ENCODE data around the gene SLC39A5. TPM values are rescaled to one million over a fixed set of nuclear protein-coding genes. Genes with fewer than 3 reads are reported as not detected.
A peak's percentile ranks its signal among the peaks of the same experiment; 100 is the strongest.

The SLC39A5 gene
- total RNA-seq, 4 donors from 2014 or later: 1.5 TPM; not detected in 3

- TF ChIP-seq CTCF (IDR thresholded peaks at IDR 0.05): no peak
- TF ChIP-seq POLR2A (IDR thresholded peaks at IDR 0.05): no peak
- no peak for TF ChIP-seq EP300 (IDR thresholded peaks at IDR 0.05)
- 82 to 84% methylated on average over 13 of the region's 13 CpGs for WGBS, 2 donors
- Histone ChIP-seq H3K27ac (peak overlapping the region in 2 of 4 donors; percentile 22 to 49), H3K27me3 (no peaks in the 10 kb centered on the region), H3K4me3 (no peak overlapping the region), H3K4me1 (peaks cover 0 to 7% (median 0%) of the 10 kb centered on the region in 4 donors), H3K36me3 (peaks cover 7 to 99% (median 55%) of the 10 kb centered on the region in 3 donors), H3K9me3 (no peaks in the 10 kb centered on the region)
- DNase-seq (ENCODE audit: low spot score in 2 of 2): no peak
Measured at GRCh38 chr12:56242986-56243385, 13.1 kb downstream of the SLC39A5 start.

DNA sequence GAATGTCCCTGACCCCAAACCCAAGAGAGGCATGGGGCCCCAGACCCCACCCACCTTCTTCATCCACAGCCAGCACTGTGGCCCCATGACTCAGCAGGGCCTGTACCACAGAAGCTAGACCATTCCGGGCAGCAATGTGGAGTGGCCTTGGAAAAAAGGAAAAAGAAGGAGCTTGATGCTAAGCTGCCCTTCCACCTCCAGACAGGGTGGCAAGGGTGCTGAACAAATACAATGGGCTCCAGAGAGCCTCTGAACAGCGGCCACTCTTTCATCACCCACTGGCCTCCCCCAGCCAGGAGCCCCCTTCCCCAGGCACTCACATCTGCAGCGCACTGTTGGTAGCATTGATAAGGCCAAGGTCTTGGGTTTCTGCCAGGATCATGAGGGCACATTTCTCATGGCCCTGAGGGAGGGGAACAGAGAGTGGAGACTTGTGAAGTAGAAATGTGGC, 13.9 kb downstream of the SLC39A5 start:
- Histone ChIP-seq H3K4me3 (no peak overlapping the region), H3K27me3 (no peaks in the 10 kb centered on the region), H3K9me3 (no peaks in the 10 kb centered on the region), H3K36me3 (peaks cover 7 to 100% (median 58%) of the 10 kb centered on the region in 3 donors), H3K27ac (peak overlapping the region in 2 of 4 donors; percentile 22 to 49), H3K4me1 (peaks cover 0 to 7% (median 0%) of the 10 kb centered on the region in 4 donors)
- no peak for DNase-seq (ENCODE audit: low spot score in 2 of 2)
- WGBS, 2 donors: 45 to 72% methylated on average over 3 of the region's 3 CpGs
- TF ChIP-seq CTCF (IDR thresholded peaks at IDR 0.05): no peak
- no peak for TF ChIP-seq EP300 (IDR thresholded peaks at IDR 0.05)
- TF ChIP-seq POLR2A (IDR thresholded peaks at IDR 0.05): no peak

DNA sequence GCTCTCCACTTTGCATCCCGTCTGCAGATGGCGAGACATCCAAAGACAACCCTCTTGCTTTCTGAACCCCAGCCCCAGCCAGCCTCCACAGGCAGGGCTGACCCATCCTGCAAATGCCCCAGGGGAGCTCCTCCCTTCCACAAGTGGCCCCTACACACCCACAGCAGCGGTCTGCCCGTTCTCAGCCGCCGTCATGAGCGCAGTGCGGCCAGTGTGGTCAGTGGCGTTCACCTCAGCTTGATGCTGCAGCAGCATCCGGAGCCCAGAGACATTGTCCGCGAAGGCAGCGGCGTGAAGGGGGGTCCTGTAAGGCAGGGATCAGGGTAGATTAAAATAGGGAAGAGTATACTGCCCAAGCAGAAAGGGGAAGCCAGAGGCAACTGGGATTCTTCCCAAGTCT, 14.6 kb downstream of the SLC39A5 start:
- Histone ChIP-seq H3K4me1 (peaks cover 0 to 7% (median 0%) of the 10 kb centered on the region in 4 donors), H3K27ac (peak overlapping the region in 1 of 4 donors; percentile 22), H3K9me3 (no peaks in the 10 kb centered on the region), H3K36me3 (peaks cover 7 to 100% (median 59%) of the 10 kb centered on the region in 3 donors), H3K27me3 (no peaks in the 10 kb centered on the region), H3K4me3 (no peak overlapping the region)
- 85 to 89% methylated on average over 14 of the region's 14 CpGs for WGBS, 2 donors
- TF ChIP-seq CTCF (IDR thresholded peaks at IDR 0.05) (no peak), POLR2A (IDR thresholded peaks at IDR 0.05) (no peak), EP300 (IDR thresholded peaks at IDR 0.05) (no peak)
- DNase-seq (ENCODE audit: low spot score in 2 of 2): no peak

DNA sequence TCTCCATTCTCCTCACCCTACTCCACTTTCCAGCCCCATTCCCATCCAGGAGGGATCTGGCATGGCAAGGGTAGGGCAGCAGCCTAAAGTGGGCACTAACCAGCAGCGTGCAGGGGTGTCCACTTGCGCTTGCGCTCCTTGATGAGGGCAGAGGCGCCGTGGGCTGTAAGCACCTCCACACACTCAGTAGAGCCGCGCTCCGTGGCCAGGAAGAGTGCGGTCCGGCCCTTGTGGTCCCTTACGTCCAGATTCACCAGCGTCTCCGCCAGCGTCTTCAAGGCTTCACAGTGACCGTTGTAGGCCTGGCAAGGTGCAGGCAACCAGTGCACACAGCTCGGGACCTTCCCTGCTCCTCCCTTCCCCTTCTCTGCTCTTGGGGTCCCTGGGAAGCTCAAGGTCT, 18.1 kb downstream of the SLC39A5 start:
- no peak overlapping the region for H3K27ac ChIP-seq
- DNase-seq (ENCODE audit: low spot score in 2 of 2): no peak
- WGBS, 2 donors: 92 to 93% methylated on average over 15 to 16 of the region's 16 CpGs
- H3K4me3 ChIP-seq: no peak overlapping the region
- H3K27me3 ChIP-seq: no peaks in the 10 kb centered on the region
- peaks cover 0 to 7% (median 0%) of the 10 kb centered on the region in 4 donors for H3K4me1 ChIP-seq
- H3K36me3 ChIP-seq: peaks cover 4 to 100% (median 73%) of the 10 kb centered on the region in 3 donors
- no peak for TF ChIP-seq CTCF (IDR thresholded peaks at IDR 0.05)
- no peak for TF ChIP-seq POLR2A (IDR thresholded peaks at IDR 0.05)
- no peak for TF ChIP-seq EP300 (IDR thresholded peaks at IDR 0.05)
- H3K9me3 ChIP-seq: no peaks in the 10 kb centered on the region

GRCh38 chr12:56248711-56249110, 18.9 kb downstream of the SLC39A5 start:
- no peak overlapping the region for H3K4me3 ChIP-seq
- 76 to 88% methylated on average over 8 of the region's 8 CpGs for WGBS, 2 donors
- no peaks in the 10 kb centered on the region for H3K9me3 ChIP-seq
- no peaks in the 10 kb centered on the region for H3K27me3 ChIP-seq
- no peak for DNase-seq (ENCODE audit: low spot score in 2 of 2)
- TF ChIP-seq EP300 (IDR thresholded peaks at IDR 0.05) (no peak), POLR2A (IDR thresholded peaks at IDR 0.05) (no peak), CTCF (IDR thresholded peaks at IDR 0.05) (no peak)
- peaks cover 3 to 100% (median 75%) of the 10 kb centered on the region in 3 donors for H3K36me3 ChIP-seq
- H3K27ac ChIP-seq: no peak overlapping the region
- peaks cover 0 to 7% (median 0%) of the 10 kb centered on the region in 4 donors for H3K4me1 ChIP-seq
